Daoy (cell line): Measurements from ENCODE around the gene KIAA1328. TPM values are rescaled to one million over a fixed set of nuclear protein-coding genes. Genes with fewer than 3 reads are reported as not detected.
"Not testable (repeated sequence)": the region's sequence is repeated elsewhere in the genome, so short reads cannot be mapped to it uniquely, and the experiment has no call there.

Source experiments
- DNase-seq: peaks from one replicate; pipeline ENCODE4 v3.0.0-alpha.2; 2015; ENCODE audit warnings: low read depth
- total RNA-seq: library from RNA; depleted of rRNA; stranded (reverse); fragments of >200 nt; shearing (Covaris generic); gene quantifications from 2 replicates; pipeline ENCODE4 v1.2.3, GENCODE V29; 2014

The KIAA1328 gene
- total RNA-seq, 1 experiment from 2014 or later, result 4.6 TPM

DNA sequence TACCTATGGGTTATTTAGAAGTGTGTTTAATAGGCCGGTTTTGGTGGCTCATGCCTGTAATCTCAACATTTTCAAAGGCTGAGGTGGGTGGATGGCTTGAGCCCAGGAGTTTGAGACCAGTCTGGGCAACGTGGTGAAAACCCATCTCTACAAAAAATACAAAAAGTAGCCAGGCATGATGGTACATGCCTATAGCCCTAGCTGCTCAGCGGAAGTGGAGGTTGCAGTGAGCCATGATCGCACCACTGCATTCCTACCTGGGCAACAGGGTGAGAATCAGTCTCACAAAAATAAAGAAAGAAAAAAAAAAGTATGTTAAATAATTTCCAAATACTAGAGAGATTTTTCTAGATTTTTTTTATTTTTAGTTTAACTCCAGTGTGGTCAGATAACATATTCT lies 316.0 kb downstream of the KIAA1328 start:
- no peak for DNase-seq

- no peak for DNase-seq
Observed at GRCh38 chr18:37156330-37156942, 327.5 kb downstream of the KIAA1328 start.

GRCh38 chr18:37160038-37160820 lies 331.3 kb downstream of the KIAA1328 start:
- no peak for DNase-seq

- DNase-seq, result no peak
Observed at GRCh38 chr18:37161491-37161890, 332.6 kb downstream of the KIAA1328 start.

DNA sequence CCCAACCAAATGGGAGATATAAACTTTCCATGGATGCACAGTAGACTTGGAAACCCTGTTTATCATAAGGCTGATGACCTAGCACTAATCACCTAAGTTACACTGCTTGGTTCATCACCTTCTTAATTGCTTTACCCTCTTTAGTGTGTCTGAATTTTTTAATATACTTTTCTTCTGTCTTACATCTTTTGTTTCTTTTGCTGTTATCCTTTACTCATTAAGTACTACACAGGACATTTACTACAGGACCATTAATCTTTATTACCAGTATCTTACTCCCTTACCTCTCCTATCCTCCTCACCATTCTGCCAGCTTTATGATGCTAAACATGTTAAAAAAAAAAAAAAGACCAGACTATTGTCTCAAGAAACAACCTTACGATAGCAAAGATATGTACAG lies 333.6 kb downstream of the KIAA1328 start:
- DNase-seq, result no peak

DNA sequence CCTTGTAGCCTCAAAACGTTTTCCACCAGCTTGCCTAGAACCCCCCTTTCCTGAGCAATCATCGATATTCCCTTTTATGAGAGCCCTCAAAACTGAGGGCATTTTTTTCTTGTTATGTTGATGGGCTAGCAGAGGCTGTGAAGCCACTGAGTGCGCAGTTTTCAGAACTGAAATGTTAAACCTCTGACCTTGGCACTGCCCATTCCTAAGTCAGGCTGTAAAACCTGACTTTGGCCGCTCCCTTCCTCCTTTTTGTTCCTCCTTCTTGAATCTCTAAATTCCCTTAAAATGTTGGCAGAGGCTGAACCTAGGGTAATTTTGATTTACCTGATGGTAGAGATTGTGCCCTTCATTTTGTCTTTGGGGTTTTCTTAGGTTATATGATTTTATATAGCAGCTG lies 334.2 kb downstream of the KIAA1328 start:
- no peak for DNase-seq

- no peak for DNase-seq
Observed at GRCh38 chr18:37166491-37166890, 337.6 kb downstream of the KIAA1328 start.

DNA sequence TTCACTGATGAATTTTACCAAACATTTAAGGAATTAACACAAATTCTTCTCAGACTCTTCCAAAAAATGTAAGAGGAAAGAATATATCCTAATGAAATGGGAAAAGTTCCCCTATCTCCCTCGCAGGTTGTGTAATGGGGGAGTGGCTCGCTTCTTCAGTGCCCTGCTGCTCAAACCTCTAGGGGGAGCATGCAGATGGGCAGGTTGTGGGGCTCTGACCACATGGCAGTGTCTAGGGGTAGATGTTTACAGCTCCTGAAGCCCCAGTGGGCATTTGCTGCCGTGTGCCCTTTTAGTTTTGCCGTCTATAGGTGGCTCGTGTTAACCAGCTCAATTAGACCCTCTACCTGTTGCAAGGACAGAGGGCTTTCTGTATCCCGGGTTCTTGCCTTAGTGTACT lies 338.0 kb downstream of the KIAA1328 start:
- DNase-seq, result not testable (repeated sequence)

GRCh38 chr18:37170984-37171383 lies 342.1 kb downstream of the KIAA1328 start:
- no peak for DNase-seq

GRCh38 chr18:37173384-37173783 lies 344.5 kb downstream of the KIAA1328 start:
- DNase-seq, result no peak

- DNase-seq, result no peak
Observed at GRCh38 chr18:37175727-37176620, 347.0 kb downstream of the KIAA1328 start.

- no peak for DNase-seq
Observed at GRCh38 chr18:37176621-37176934, 347.7 kb downstream of the KIAA1328 start.

- DNase-seq, result no peak
Observed at GRCh38 chr18:37179384-37179783, 350.5 kb downstream of the KIAA1328 start.

- no peak for DNase-seq
Observed at GRCh38 chr18:37180086-37180485, 351.2 kb downstream of the KIAA1328 start.

DNA sequence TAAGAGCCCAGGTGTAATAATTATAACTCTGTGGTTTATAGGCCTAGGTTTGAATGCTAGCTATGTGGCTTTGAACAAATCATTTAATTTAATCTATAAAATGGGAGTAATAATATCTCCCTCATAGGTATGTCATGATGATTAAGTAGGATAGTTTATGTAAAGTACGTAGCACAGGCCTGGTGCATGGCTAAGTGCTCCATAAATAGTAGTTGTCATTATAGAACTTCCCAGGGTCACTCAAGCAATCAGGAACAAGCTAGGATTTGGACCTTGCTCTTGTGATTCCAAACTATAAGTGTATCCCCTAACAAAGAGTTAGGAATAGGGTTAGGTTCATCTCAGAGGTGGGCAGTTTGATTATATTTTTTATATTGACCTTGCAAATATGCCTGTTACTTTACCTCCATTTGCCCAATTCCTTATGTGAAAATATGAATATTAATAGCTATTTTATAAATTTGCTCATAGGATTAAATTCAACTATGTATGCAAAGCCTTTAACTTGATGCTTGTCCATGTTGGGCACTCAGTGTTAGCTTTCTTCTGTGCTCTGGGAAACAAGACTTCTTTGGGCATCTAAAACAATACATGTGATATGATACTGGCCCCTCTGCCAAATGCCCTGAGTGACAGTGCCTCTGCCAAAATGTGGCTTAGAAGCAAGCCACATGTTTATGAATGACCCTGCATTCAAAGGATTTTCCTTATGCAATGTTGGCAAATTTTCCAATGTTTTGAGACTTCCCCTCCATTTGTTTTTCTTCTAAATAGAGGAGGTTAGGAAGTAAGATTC lies 353.6 kb downstream of the KIAA1328 start:
- no peak for DNase-seq

GRCh38 chr18:37184209-37184868 lies 355.4 kb downstream of the KIAA1328 start:
- DNase-seq, result no peak

- DNase-seq, result no peak
Observed at GRCh38 chr18:37188016-37188791, 359.3 kb downstream of the KIAA1328 start.

DNA sequence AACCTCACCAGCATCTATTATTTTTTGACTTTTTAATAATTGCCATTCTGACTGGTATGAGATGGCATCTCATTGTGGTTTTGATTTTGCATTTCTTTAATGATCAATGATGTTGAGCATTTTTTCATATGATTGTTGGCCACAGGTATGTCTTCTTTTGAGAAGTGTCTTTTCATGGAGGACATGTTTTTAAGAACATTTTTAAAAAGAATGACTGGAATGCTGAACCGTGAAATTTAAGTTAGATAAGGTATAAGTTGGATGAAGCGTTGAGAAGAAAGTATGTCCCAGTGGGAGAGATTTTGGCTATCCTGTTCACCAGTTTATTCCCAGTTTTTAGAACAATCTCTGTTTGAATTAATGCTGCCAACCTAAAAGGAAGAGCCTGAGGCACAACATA lies 370.8 kb downstream of the KIAA1328 start:
- no peak for DNase-seq

DNA sequence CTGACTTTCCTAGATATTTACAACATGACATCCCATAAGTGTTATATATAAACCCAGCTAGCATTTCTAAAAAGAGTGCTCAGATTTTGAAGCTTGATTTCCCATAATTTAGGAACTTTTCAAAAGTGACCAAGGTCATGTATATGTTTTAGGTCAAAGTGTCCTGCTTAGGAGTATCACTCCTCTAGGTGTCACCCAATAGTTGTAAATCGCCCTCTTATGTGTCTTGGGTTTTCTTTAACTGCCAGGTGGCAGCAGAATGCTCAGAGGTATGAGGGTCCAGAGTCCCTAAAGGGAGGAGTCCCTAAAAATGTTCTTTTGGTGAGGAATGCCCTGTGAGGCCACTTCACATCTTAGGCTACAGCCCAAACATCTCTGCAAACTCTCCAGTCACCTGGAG lies 378.4 kb downstream of the KIAA1328 start:
- no peak for DNase-seq

DNA sequence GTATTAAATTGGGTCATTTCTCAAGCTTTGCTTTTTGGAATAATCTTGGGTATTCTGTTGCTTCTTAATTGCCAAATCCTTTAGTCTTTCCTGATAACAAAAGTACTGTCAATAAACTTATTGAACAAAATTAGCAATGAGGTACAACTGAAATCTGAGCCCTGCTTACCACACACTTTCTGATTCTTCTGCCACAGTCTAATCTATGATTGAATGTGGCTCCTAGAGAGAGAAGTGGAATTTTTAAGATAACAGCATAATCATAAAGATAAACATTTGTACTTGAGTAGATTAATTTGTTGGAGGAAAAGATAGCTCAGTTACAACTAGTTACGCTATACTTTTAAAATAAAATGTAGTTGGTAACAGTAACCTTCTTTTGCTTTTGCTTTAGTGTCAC lies 381.9 kb downstream of the KIAA1328 start:
- no peak for DNase-seq
